Skin epidermis (tissue), 12 donors: ENCODE measurements around the gene UBE2J2.
A peak's percentile ranks its signal among the peaks of the same experiment; 100 is the strongest.

Experiments used
- H3K27ac ChIP-seq, 21 experiments: fragments of 200-600 bp; sonication (generic) in 11 of 21; one replicate each; pipeline ENCODE4 v1.5.0; 2020; ENCODE audit warnings: mild to moderate bottlenecking in 3 of 21, inconsistent platforms in 2 of 21, moderate library complexity in 2 of 21
- H3K4me3 ChIP-seq, 7 experiments: fragments of 200-600 bp; sonication (generic) in 2 of 7; one replicate each; pipeline ENCODE4 v1.5.0; 2020; ENCODE audit warnings: inconsistent platforms in 2 of 7, mild to moderate bottlenecking in 2 of 7, moderate library complexity in 1 of 7

UBE2J2 gene

GRCh38 chr1:1310476-1311053 is 36.9 kb upstream of the UBE2J2 start:
- peak overlapping the region in 16 of 21 experiments; percentile 23 to 97 (median 92) for H3K27ac ChIP-seq
- peak overlapping the region in 2 of 7 experiments; percentile 90 for H3K4me3 ChIP-seq

- peak overlapping the region in 4 of 7 experiments; percentile 81 to 92 (median 90) for H3K4me3 ChIP-seq
- peak overlapping the region in 16 of 21 experiments; percentile 23 to 97 (median 92) for H3K27ac ChIP-seq
Measured at GRCh38 chr1:1310109-1310385, 36.4 kb upstream of the UBE2J2 start.

GRCh38 chr1:1309251-1310108 is 35.8 kb upstream of the UBE2J2 start:
- Histone ChIP-seq H3K27ac (peak overlapping the region in 20 of 21 experiments; percentile 77 to 97 (median 92)), H3K4me3 (peak overlapping the region; percentile 75 to 92 (median 90))

- peak overlapping the region; percentile 77 to 97 (median 92) for H3K27ac ChIP-seq
- H3K4me3 ChIP-seq, result peak overlapping the region; percentile 75 to 92 (median 90)
Measured at GRCh38 chr1:1308756-1309250, 35.1 kb upstream of the UBE2J2 start.

GRCh38 chr1:1307923-1308755 is 34.5 kb upstream of the UBE2J2 start, which contains the start of the genes ACAP3 and PUSL1:
Gene ACAP3, minus strand, starts transcription at chr1:1307930. Its CDS starts 115 bp downstream, at chr1:1307815.
Gene PUSL1, plus strand, starts transcription at chr1:1308597. Its CDS starts 47 bp downstream, at chr1:1308644.
- peak within 1 kb of the TSS; percentile 81 to 97 (median 92) for H3K27ac ChIP-seq
- peak within 1 kb of the TSS; percentile 75 to 92 (median 90) for H3K4me3 ChIP-seq

GRCh38 chr1:1307261-1307922 is 33.7 kb upstream of the UBE2J2 start:
- Histone ChIP-seq H3K4me3 (peak overlapping the region; percentile 75 to 92 (median 90)), H3K27ac (peak overlapping the region; percentile 34 to 97 (median 90))

- Histone ChIP-seq H3K4me3 (peak overlapping the region; percentile 75 to 92 (median 90)), H3K27ac (peak overlapping the region in 19 of 21 experiments; percentile 66 to 97 (median 90))
Measured at GRCh38 chr1:1306661-1307260, 33.1 kb upstream of the UBE2J2 start.

- Histone ChIP-seq H3K4me3 (peak overlapping the region; percentile 75 to 92 (median 90)), H3K27ac (peak overlapping the region in 20 of 21 experiments; percentile 40 to 97 (median 83))
Measured at GRCh38 chr1:1306070-1306660, 32.5 kb upstream of the UBE2J2 start.

- peak overlapping the region; percentile 18 to 92 (median 90) for H3K4me3 ChIP-seq
- H3K27ac ChIP-seq, result peak overlapping the region in 20 of 21 experiments; percentile 40 to 97 (median 83)
Measured at GRCh38 chr1:1305300-1306069, 31.8 kb upstream of the UBE2J2 start.

- Histone ChIP-seq H3K4me3 (peak overlapping the region; percentile 18 to 92 (median 90)), H3K27ac (peak overlapping the region in 20 of 21 experiments; percentile 40 to 97 (median 83))
Measured at GRCh38 chr1:1304331-1305299, 31.0 kb upstream of the UBE2J2 start.

GRCh38 chr1:1303736-1304135 is 30.1 kb upstream of the UBE2J2 start:
- Histone ChIP-seq H3K4me3 (peak overlapping the region in 1 of 7 experiments; percentile 81), H3K27ac (peak overlapping the region in 18 of 21 experiments; percentile 36 to 97 (median 83))

- H3K4me3 ChIP-seq, result no peak overlapping the region
- H3K27ac ChIP-seq, result peak overlapping the region in 15 of 21 experiments; percentile 8 to 97 (median 83)
Measured at GRCh38 chr1:1302951-1303509, 29.4 kb upstream of the UBE2J2 start.

GRCh38 chr1:1302006-1302430 is 28.4 kb upstream of the UBE2J2 start:
- Histone ChIP-seq H3K4me3 (no peak overlapping the region), H3K27ac (peak overlapping the region in 1 of 21 experiments; percentile 86)

- H3K4me3 ChIP-seq, result no peak overlapping the region
- H3K27ac ChIP-seq, result no peak overlapping the region
Measured at GRCh38 chr1:1300352-1300739, 26.7 kb upstream of the UBE2J2 start.

- no peak overlapping the region for H3K4me3 ChIP-seq
- H3K27ac ChIP-seq, result no peak overlapping the region
Measured at GRCh38 chr1:1299686-1300351, 26.2 kb upstream of the UBE2J2 start.
